Peyer's patch (tissue), 4 donors: Measurements from ENCODE around the gene YPEL4. TPM values are rescaled to one million over a fixed set of nuclear protein-coding genes. Genes with fewer than 3 reads are reported as not detected.

Experiments used
- DNase-seq, 3 donors: peaks; one replicate each; pipeline ENCODE4 v3.0.0-alpha.2; 2017 to 2019
- H3K27ac ChIP-seq, 4 donors: fragments of 200-600 bp; sonication (generic); one replicate each; pipeline ENCODE4 v1.5.1; 2016 to 2019
- H3K27me3 ChIP-seq, 2 donors: fragments of 200-600 bp; sonication (generic); one replicate each; pipeline ENCODE4 v1.5.1; 2019
- H3K36me3 ChIP-seq, 3 donors: fragments of 200-600 bp; sonication (generic); one replicate each; pipeline ENCODE4 v1.5.1; 2016 to 2019
- H3K4me1 ChIP-seq, 4 donors: fragments of 200-600 bp; sonication (generic); one replicate each; pipeline ENCODE4 v1.5.1; 2016 to 2019
- H3K4me3 ChIP-seq, 4 donors: fragments of 200-600 bp; sonication (generic); 1 replicate in 3 of 4; 2 replicates in 1 of 4; pipeline ENCODE4 v1.5.1; 2016 to 2019; ENCODE audit warnings: mild to moderate bottlenecking in 1 of 4
- H3K9me3 ChIP-seq, 4 donors: fragments of 200-600 bp; sonication (generic); one replicate each; pipeline ENCODE4 v1.5.1; 2016 to 2019; ENCODE audit warnings: mild to moderate bottlenecking in 1 of 4
- POLR2A ChIP-seq, 2 donors: fragments of 450-650 bp; IDR thresholded peaks; one replicate each; pipeline ENCODE4 v1.5.1; 2017; ENCODE audit warnings: antibody characterized with exemption in 2 of 2, mild to moderate bottlenecking in 2 of 2, moderate library complexity in 2 of 2
- total RNA-seq, 4 donors: library from RNA; depleted of rRNA; stranded (reverse); fragments of >200 nt; gene quantifications; one replicate each; pipeline ENCODE4 v1.1.0, GENCODE V29; 2016
- TF ChIP-seq, protein P1 (sequence below), 6 experiments: fragments of 450-650 bp in 4 of 6; fragments of 200-600 bp in 2 of 6; sonication (generic) in 1 of 6; IDR thresholded peaks; one replicate each; pipeline ENCODE4 v1.5.1; 2017 to 2019; ENCODE audit warnings: antibody characterized with exemption in 6 of 6, mild to moderate bottlenecking in 3 of 6, moderate library complexity in 1 of 6

The YPEL4 gene
- total RNA-seq, 4 donors from 2014 or later, result 0.35 to 2.5 (median 0.71) TPM

DNA sequence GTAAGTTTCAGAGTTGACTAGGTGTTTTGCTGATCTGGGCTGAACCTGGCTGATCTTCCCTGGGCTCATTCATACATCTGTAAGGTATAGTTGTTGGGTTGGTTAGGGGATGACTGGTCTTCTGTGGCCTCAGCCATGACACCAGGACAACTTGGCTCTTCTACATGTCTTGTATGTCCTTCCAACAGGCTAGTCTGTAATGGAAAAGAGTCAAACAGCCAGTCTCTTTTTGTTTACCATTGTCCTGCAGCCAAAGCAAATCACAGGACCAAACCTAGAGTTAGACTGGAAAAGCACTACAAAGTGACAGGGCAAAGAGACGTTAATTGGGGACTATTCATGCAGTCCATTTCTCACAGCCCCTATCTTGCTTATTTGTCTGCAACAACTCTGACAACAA lies 34.4 kb downstream of the YPEL4 start:
- H3K4me3 ChIP-seq, result no peak overlapping the region
- H3K27ac ChIP-seq, result no peak overlapping the region
- TF ChIP-seq POLR2A (IDR thresholded peaks at IDR 0.05), result no peak
- TF ChIP-seq, protein P1, sequence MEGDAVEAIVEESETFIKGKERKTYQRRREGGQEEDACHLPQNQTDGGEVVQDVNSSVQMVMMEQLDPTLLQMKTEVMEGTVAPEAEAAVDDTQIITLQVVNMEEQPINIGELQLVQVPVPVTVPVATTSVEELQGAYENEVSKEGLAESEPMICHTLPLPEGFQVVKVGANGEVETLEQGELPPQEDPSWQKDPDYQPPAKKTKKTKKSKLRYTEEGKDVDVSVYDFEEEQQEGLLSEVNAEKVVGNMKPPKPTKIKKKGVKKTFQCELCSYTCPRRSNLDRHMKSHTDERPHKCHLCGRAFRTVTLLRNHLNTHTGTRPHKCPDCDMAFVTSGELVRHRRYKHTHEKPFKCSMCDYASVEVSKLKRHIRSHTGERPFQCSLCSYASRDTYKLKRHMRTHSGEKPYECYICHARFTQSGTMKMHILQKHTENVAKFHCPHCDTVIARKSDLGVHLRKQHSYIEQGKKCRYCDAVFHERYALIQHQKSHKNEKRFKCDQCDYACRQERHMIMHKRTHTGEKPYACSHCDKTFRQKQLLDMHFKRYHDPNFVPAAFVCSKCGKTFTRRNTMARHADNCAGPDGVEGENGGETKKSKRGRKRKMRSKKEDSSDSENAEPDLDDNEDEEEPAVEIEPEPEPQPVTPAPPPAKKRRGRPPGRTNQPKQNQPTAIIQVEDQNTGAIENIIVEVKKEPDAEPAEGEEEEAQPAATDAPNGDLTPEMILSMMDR (IDR thresholded peaks at IDR 0.05), result no peak
- peaks cover 0 to 7% (median 2%) of the 10 kb centered on the region in 4 donors for H3K9me3 ChIP-seq
- no peaks in the 10 kb centered on the region for H3K27me3 ChIP-seq
- peaks cover 0 to 9% (median 0%) of the 10 kb centered on the region in 3 donors for H3K36me3 ChIP-seq
- DNase-seq, result no peak
- H3K4me1 ChIP-seq, result no peaks in the 10 kb centered on the region

DNA sequence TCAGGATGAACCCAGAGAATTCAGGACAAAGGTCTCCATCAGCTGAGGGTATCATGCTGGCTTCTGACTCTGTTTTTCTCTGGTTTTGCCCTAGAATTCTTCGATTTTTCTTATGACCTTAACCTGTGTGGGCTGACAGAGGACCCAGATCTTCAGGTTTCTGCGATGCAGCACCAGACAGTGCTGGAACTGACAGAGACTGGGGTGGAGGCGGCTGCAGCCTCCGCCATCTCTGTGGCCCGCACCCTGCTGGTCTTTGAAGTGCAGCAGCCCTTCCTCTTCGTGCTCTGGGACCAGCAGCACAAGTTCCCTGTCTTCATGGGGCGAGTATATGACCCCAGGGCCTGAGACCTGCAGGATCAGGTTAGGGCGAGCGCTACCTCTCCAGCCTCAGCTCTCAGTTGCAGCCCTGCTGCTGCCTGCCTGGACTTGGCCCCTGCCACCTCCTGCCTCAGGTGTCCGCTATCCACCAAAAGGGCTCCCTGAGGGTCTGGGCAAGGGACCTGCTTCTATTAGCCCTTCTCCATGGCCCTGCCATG lies 35.4 kb downstream of the YPEL4 start:
- H3K27ac ChIP-seq, result no peak overlapping the region
- H3K27me3 ChIP-seq, result no peaks in the 10 kb centered on the region
- H3K9me3 ChIP-seq, result peaks cover 0 to under 1% (median 0%) of the 10 kb centered on the region in 4 donors
- no peak for TF ChIP-seq POLR2A (IDR thresholded peaks at IDR 0.05)
- TF ChIP-seq, protein P1 (IDR thresholded peaks at IDR 0.05), result no peak
- no peaks in the 10 kb centered on the region for H3K4me1 ChIP-seq
- no peak for DNase-seq
- peaks cover 0 to 9% (median 0%) of the 10 kb centered on the region in 3 donors for H3K36me3 ChIP-seq
- no peak overlapping the region for H3K4me3 ChIP-seq

DNA sequence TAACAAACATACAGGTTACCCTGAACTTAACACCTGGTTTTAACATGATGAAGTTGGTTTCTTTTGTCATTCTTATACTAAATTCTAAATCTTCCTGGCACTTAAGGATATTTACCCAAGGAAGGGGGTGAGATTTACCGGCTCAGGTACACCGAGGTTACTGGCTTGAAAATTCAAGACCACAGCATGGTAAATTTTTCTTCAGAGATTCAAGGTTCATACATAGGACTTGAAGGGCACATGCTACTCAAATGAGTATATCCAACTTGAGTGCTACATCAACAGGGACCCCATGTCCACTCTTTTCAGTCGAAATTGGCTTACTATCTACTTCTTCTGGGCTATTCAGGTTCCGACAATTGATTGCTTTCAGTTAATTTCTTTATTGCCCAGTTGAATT lies 39.5 kb downstream of the YPEL4 start:
- DNase-seq, result no peak
- no peak overlapping the region for H3K4me3 ChIP-seq
- H3K27me3 ChIP-seq, result no peaks in the 10 kb centered on the region
- no peaks in the 10 kb centered on the region for H3K4me1 ChIP-seq
- no peak overlapping the region for H3K27ac ChIP-seq
- TF ChIP-seq, protein P1 (IDR thresholded peaks at IDR 0.05), result no peak
- TF ChIP-seq POLR2A (IDR thresholded peaks at IDR 0.05), result no peak
- H3K36me3 ChIP-seq, result peaks cover 0 to 21% (median 0%) of the 10 kb centered on the region in 3 donors
- H3K9me3 ChIP-seq, result no peaks in the 10 kb centered on the region

DNA sequence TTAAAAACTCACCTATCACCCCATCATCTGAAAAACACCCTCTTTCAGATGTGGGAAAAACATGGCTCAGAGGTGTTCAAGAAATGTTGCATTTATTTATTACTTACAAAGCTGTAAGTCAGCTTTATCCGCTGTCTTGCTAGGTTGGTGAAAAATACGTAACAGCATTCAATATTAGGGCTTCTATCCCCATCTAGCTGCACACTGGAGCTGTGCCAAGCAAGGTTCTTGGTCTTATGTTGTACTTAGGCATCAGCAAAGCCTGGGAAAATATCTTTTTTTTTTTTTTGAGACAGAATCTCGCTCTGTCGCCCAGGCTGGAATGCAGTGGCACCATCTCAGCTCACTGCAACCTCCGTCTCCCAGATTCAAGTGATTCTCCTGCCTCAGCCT lies 44.7 kb downstream of the YPEL4 start:
- Histone ChIP-seq H3K36me3 (peaks cover 0 to 12% (median 0%) of the 10 kb centered on the region in 3 donors), H3K9me3 (no peaks in the 10 kb centered on the region), H3K4me1 (no peaks in the 10 kb centered on the region), H3K27ac (no peak overlapping the region), H3K27me3 (no peaks in the 10 kb centered on the region), H3K4me3 (no peak overlapping the region)
- no peak for TF ChIP-seq POLR2A (IDR thresholded peaks at IDR 0.05)
- TF ChIP-seq, protein P1 (IDR thresholded peaks at IDR 0.05), result no peak
- no peak for DNase-seq

DNA sequence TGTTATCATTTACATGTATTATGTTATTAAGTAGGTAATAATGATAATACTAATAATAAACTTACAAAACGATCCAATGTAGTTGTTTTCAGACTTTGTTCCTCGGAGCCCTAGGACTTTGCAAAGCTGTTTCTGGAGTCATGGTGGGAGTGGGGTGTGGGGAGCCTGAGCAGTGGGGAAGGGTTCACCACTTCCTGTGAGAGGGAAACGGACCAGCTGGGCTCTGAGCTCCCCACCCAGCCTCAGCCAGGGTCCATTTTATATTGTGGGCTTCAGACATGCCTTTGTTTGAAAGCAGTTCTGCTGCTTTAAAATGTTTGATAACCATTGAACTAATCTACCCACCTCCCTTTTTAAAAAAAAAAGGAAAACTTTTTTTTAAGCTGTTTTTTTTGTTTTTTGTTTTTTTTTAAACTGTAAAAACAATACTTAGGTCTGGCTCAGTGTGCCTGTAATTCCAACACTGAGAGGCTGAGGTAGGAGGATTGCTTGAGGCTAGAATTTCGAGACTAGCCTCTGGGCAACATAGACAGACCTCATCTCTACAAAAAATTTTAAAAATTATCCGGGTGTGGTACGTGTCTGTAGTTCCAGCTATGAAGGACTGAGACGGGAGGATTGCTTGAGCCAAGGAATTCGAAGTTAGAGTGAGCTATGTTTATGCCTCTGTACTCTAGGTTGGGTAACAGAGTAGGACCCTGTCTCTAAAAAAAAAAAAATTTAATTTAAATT lies 45.2 kb downstream of the YPEL4 start:
- H3K36me3 ChIP-seq, result peaks cover 0 to 12% (median 0%) of the 10 kb centered on the region in 3 donors
- H3K4me3 ChIP-seq, result no peak overlapping the region
- TF ChIP-seq, protein P1 (IDR thresholded peaks at IDR 0.05), result no peak
- TF ChIP-seq POLR2A (IDR thresholded peaks at IDR 0.05), result no peak
- H3K27me3 ChIP-seq, result no peaks in the 10 kb centered on the region
- H3K27ac ChIP-seq, result no peak overlapping the region
- no peaks in the 10 kb centered on the region for H3K4me1 ChIP-seq
- no peak for DNase-seq
- H3K9me3 ChIP-seq, result no peaks in the 10 kb centered on the region
